ENCODE data around the gene TBL1Y.

DNA sequence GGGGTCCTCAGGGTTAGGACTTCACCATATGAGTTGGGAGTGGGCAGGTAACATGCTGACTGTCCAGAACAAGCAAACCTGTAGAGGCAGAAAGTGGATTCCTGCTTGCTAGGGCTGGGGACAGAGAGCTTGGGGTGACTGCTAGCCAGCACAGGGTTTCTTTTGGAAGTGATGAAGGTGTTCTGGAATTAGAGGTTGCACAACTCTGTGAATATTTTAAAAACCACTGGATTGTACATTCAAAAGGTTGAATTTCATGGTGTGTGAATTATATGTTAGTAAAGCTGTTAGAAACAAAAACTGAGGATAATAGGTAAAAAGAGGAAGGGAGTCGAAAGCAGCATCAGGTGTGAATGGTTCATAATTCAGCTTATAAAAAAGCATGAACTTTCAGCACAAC, 57.7 kb downstream of the TBL1Y start:
- TF ChIP-seq FOXM1 (IDR thresholded peaks at IDR 0.05; ENCODE audit: borderline replicate concordance) (no peak), FOXK2 (IDR thresholded peaks at IDR 0.05) (no peak), FOXA1 (IDR thresholded peaks at IDR 0.05) (no peak), TARDBP (IDR thresholded peaks at IDR 0.05) (no peak), SP1 (IDR thresholded peaks at IDR 0.05) (no peak), NFRKB (IDR thresholded peaks at IDR 0.05) (no peak)
- TF ChIP-seq, protein P1, sequence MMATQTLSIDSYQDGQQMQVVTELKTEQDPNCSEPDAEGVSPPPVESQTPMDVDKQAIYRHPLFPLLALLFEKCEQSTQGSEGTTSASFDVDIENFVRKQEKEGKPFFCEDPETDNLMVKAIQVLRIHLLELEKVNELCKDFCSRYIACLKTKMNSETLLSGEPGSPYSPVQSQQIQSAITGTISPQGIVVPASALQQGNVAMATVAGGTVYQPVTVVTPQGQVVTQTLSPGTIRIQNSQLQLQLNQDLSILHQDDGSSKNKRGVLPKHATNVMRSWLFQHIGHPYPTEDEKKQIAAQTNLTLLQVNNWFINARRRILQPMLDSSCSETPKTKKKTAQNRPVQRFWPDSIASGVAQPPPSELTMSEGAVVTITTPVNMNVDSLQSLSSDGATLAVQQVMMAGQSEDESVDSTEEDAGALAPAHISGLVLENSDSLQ (IDR thresholded peaks at IDR 0.05) = no peak
